Effector CD4-positive, alpha-beta T cell (primary cell): ENCODE data around the gene SPATA17. TPM values are rescaled to one million over a fixed set of nuclear protein-coding genes. Genes with fewer than 3 reads are reported as not detected.
"Not testable (repeated sequence)": the region's sequence is repeated elsewhere in the genome, so short reads cannot be mapped to it uniquely, and the experiment has no call there.

Experiments used
- DNase-seq: peaks from one replicate; pipeline ENCODE4 v3.0.0-alpha.2; 2020
- total RNA-seq: gene quantifications from one replicate; lab custom pipeline; 2026; lab: John Stamatoyannopoulos, UW

The SPATA17 gene, protein sequence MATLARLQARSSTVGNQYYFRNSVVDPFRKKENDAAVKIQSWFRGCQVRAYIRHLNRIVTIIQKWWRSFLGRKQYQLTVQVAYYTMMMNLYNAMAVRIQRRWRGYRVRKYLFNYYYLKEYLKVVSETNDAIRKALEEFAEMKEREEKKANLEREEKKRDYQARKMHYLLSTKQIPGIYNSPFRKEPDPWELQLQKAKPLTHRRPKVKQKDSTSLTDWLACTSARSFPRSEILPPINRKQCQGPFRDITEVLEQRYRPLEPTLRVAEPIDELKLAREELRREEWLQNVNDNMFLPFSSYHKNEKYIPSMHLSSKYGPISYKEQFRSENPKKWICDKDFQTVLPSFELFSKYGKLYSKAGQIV
- total RNA-seq = not detected

- DNase-seq = peak; percentile 66
Observed at GRCh38 chr1:217630711-217631591, at the start of gene SPATA17, which contains the start of gene GPATCH2. Gene SPATA17, plus strand, starts transcription at chr1:217631344. Its CDS starts 35 bp downstream, at chr1:217631379. Gene GPATCH2, minus strand, starts transcription at chr1:217631090. Its CDS starts 119 bp downstream, at chr1:217630971.

GRCh38 chr1:217584286-217584811 lies 46.8 kb upstream of the SPATA17 start:
- not testable (repeated sequence) for DNase-seq

DNA sequence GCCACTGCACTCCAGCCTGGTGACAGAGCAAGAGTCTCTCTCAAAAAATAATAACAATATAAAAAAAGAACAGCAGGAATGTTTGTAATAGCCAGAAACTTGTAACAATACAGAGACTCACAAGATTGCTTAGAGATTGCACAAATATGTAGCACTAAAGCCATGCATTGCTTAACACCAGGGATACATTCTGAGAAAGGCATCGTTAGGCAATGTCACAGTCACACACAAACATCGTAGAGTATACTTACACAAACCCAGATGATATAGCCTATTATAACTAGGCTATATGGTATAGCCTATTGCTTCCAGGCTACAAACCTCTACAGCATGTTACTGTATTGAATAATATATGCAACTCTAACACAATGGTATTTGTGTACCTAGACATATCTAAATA lies 45.6 kb upstream of the SPATA17 start:
- no peak for DNase-seq

- DNase-seq = no peak
Observed at GRCh38 chr1:217586586-217586985, 44.6 kb upstream of the SPATA17 start.

DNA sequence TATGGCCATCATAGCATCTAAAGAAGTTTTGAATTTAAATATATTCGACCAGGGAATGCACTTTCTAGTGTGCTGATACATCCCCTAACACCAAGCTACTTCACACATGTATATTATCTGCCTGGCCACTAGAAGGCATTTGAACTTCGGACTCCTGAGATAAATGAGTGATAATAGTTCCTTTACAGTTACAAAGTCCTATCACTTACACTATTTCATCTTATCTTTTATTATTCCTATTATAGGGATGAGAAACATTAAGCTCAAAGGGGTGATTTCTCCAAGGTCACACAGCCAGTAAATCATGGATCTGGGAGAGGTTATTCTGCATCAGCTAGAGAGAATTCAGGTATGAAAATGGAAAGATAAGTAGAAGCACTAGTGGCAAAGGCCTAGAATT lies 40.5 kb upstream of the SPATA17 start:
- DNase-seq = no peak

- no peak for DNase-seq
Observed at GRCh38 chr1:217599154-217599553, 32.0 kb upstream of the SPATA17 start.

GRCh38 chr1:217602380-217602779 lies 28.8 kb upstream of the SPATA17 start:
- DNase-seq = no peak

- no peak for DNase-seq
Observed at GRCh38 chr1:217605390-217605789, 25.8 kb upstream of the SPATA17 start.

- DNase-seq = no peak
Observed at GRCh38 chr1:217614200-217614712, 16.9 kb upstream of the SPATA17 start.

DNA sequence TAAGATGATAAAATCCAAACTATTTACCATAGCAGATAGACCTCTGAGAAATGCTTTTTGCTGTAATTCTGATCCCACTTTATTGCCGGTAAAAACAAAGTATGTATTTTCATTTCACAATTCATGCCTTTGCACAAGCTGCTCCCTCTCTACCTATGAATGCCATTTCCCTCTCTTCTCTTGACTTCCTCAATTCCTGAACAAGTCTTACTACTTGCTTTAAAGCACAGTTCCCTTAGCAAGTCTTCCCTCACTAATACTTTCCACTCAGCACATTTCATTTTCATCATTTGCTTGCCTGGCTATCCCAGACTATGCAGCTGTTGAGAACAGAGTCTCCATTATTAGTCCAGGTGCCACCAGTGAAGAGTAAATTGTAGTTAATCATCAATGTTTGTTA lies 14.0 kb upstream of the SPATA17 start:
- DNase-seq = no peak

DNA sequence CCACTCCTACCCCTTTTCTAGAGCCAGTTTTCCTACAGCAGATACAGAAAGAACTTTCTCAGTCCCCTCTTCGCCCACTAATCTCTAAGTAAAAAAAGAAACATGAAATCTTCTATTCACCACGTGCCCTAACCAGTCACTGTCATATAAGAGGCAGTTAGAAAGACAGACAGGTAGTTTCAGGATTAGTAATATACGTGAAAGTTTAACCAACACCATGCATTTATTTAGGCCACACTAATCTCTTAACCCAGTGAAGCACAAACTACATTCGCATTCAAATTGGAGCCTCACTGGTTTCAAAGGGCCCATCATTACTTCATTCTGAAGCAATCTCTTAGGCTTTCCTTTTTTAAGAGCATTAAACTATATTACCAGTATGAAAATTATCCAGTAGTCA lies 10.3 kb upstream of the SPATA17 start:
- no peak for DNase-seq

- DNase-seq = no peak
Observed at GRCh38 chr1:217622042-217622441, 9.1 kb upstream of the SPATA17 start.

- DNase-seq = no peak
Observed at GRCh38 chr1:217626321-217626720, 4.8 kb upstream of the SPATA17 start.

GRCh38 chr1:217627431-217627830 lies 3.7 kb upstream of the SPATA17 start:
- no peak for DNase-seq

- no peak for DNase-seq
Observed at GRCh38 chr1:217642455-217642854, 11.3 kb downstream of the SPATA17 start.

DNA sequence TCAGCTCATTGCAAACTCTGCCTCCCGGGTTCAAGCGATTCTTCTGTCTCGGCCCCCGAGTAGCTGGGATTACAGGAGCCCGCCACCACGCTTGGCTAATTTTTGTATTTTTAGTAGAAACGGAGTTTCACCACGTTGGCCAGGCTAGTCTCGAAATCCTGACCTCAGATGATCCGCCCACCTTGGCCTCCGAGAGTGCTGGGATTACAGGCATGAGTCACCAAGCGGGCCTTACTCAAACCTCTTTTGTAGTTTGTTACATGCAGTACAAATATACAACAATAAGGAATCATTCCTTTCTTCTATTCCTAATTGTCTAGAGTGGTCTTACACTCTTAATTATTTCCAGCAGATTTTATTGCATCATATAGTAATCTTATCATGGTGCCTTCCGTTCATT lies 16.6 kb downstream of the SPATA17 start:
- no peak for DNase-seq

GRCh38 chr1:217650674-217651073 lies 19.5 kb downstream of the SPATA17 start:
- no peak for DNase-seq

DNA sequence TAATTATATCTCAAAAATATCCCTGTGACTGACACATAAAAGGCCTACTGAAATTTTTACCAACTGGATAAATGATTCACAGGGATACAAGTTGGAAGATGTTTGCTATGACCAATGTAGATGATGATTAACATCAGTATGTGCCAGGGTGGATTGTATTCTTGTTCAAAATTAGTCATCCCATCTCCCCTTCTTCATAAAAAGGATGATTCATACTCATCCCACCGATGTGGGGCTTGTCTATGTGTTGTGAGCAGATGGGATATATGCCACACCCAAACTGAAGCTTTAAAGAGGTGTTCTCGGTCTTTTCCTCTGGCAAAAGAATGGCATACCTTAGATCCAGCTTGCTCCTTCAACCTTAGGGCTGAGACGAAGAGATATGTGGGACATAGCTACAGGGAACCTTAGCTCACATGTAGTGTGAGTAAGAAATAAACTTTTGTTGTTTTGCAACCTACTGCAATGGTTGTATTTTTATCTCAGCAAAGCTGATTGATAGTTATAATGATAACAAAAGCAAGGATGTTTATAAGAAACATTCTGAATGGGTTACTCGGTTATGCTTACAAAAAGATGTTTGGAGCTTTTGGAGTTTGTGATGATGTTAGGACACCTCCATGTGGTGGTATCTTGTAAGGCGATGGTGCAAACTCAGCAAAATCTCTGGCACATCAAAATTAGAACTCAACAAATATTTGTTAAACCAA lies 29.4 kb downstream of the SPATA17 start:
- DNase-seq = no peak

DNA sequence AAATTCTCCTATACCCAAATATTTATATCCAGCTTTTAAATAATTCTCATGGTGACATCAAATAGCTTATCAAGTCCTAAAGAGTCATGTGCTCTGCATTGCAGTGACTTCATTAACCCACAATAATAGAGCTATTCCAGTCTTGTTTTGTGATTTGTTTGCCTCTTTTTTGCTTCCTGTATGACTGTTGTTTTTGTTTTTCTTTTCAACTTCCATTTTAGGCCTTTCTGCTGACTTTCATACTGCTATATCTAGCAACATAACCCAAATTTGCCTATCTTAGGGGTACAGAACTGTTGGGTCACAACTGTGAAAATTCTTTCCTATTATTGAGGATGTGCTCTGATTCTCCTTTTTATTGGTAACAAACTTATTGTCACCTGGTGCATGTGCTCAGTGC lies 30.3 kb downstream of the SPATA17 start:
- DNase-seq = no peak

DNA sequence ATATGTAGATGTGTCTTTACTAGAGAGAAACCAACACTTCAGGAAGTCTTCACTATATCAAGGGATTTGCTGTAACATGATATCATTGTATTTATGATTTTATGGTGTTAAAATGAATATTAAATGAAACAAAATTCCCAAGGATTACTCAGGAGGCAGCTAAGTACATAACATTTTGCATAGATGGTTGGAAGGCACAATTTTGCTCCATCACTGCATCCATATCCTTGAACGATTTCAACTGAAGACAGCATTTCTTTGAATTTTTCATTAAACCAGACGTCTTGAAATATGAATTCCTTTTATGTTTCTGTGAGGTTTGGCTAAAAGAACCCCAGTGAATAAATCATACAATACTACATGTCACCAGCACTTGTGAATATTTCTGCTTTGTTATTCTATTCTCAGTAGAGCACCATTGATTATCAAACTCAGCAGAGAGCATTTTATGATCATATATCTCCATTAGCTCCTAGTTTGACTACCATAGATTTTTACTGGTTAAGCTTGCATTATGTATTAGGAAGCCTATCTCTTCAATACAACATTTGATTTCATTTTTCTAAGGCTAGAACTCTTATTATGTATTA lies 37.3 kb downstream of the SPATA17 start:
- DNase-seq = no peak

DNA sequence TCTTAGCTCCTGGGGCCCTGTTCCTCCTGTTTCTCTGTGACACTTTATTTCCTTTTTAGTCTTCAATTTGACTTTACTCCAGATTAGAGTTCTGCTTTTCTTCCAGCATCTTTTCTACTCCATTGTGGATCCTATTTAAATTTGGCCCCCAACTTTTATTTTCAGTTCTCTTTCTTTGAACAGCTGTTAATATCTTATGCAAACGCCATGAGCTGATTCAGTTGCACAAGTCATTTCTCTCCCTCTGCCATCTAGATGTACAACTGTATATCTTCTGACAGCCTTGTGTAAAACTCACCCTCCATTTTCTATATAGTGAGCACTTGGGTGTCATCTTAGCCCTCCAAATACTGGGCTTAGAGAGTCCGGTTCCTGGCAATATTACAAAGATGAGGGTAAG lies 42.2 kb downstream of the SPATA17 start:
- DNase-seq = no peak

DNA sequence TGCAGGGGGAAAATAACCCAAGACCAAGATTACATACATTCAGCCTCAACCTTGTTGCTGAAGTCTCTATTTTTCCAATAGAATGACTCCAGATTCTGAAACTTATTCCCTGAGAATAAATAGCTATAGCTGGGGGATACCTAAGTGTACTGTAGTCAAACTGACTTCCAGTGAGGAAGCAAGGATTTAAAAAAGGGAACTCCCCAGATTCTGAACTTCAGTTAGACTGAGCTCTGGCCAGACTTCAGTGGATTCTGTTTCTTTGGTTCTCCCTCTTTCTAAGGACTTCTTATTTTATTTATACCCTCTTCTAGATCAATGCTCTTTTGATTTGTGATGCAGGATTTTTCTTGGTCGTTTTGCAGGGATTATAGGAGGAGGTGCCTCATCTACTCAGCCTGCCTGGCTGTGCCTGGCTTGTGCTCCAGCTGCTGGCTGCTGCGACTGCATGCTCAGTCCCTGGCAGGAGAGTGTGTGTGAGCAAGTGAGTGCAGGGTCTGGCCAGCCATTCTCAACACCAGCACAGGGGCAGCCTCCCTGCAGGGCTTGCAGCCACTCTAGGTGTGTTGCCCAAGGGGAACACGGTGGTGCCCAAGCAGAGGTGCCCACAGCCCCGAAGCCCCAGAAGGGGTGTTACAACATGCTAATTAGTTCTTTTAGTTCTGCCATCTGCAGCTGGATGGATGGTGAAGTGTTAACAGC lies 43.0 kb downstream of the SPATA17 start:
- DNase-seq = no peak
